Endothelial cell of umbilical vein (primary cell): ENCODE data around the gene SMIM10L1. TPM values are rescaled to one million over a fixed set of nuclear protein-coding genes. Genes with fewer than 3 reads are reported as not detected.

Experiments
- BruUV-seq: library from RNA; stranded (reverse); fragments of 400-500 nt; replicated peaks from 2 replicates; lab custom pipeline; 2021; lab: Mats Ljungman, UMichigan
- CTCF ChIA-PET: fragments of 300-600, 350-600 bp; sonication (Branson Sonifier 250); formaldehyde crosslinking; loops from one replicate; lab custom pipeline; 2021; ENCODE audit warnings: antibody characterized with exemption, inconsistent platforms; lab: Charles Lee
- POLR2A ChIA-PET: fragments of 300-600, 350-600 bp; sonication (Branson Sonifier 250); formaldehyde crosslinking; loops from one replicate; lab custom pipeline; 2021; ENCODE audit warnings: antibody characterized with exemption, inconsistent platforms; lab: Charles Lee
- DNase-seq: peaks from one replicate; pipeline ENCODE4 v3.0.0-alpha.2; 2011; ENCODE audit warnings: low read depth, low spot score
- FAIRE-seq: peaks from 2 replicates; lab custom pipeline; 2011; peaks lifted over from hg19 to GRCh38; lab: Jason Lieb, UNC
- H2AFZ ChIP-seq: 2 replicates; pipeline ENCODE4 v1.6.0; 2012; ENCODE audit warnings: low read depth, low read length, control low read depth, inconsistent platforms
- H3K27ac ChIP-seq: 2 replicates; pipeline ENCODE4 v1.5.1; 2011; ENCODE audit warnings: low read depth, mild to moderate bottlenecking, control low read depth, low read length, moderate library complexity; ENCODE audit not compliant: insufficient read depth
- H3K27me3 ChIP-seq, 2 experiments: 2 replicates each; pipeline versions ENCODE4 v1.6.0 to v1.6.1; 2011; ENCODE audit warnings: low read length in 2 of 2, mixed read lengths in 1 of 2; ENCODE audit not compliant: control insufficient read depth in 2 of 2, insufficient read depth in 2 of 2
- H3K36me3 ChIP-seq, 2 experiments: 2 replicates in 1 of 2; 3 replicates in 1 of 2; pipeline ENCODE4 v1.5.1; 2011; ENCODE audit warnings: low read length in 2 of 2, mild to moderate bottlenecking in 1 of 2, moderate library complexity in 1 of 2; ENCODE audit not compliant: control insufficient read depth in 2 of 2, insufficient read depth in 2 of 2; ENCODE audit errors: extremely low read depth in 1 of 2
- H3K4me1 ChIP-seq: 3 replicates; pipeline ENCODE4 v1.5.1; 2011; ENCODE audit warnings: mild to moderate bottlenecking, low read length; ENCODE audit not compliant: control insufficient read depth, insufficient read depth; ENCODE audit errors: extremely low read depth
- H3K4me2 ChIP-seq: 2 replicates; pipeline ENCODE4 v1.6.1; 2011; ENCODE audit warnings: low read length, control low read depth, mixed read lengths; ENCODE audit not compliant: insufficient read depth
- H3K4me3 ChIP-seq, 3 experiments: fragments of 200-600 bp in 1 of 3; sonication (generic), shearing (Covaris generic) in 1 of 3; replicated peaks in 1 of 3; 2 replicates each; pipeline ENCODE4 v1.5.1; 2011 to 2016; ENCODE audit warnings: control low read depth in 3 of 3, low read length in 3 of 3, mild to moderate bottlenecking in 2 of 3, inconsistent platforms in 1 of 3, low read depth in 1 of 3, moderate library complexity in 1 of 3; ENCODE audit not compliant: insufficient read depth in 1 of 3
- H3K79me2 ChIP-seq: 2 replicates; pipeline ENCODE4 v1.6.0; 2012; ENCODE audit warnings: low read length, inconsistent platforms; ENCODE audit not compliant: control insufficient read depth, insufficient read depth
- H3K9ac ChIP-seq: replicated peaks from 2 replicates; pipeline ENCODE3; 2011; ENCODE audit warnings: low read length, control low read depth; ENCODE audit not compliant: insufficient read depth; ENCODE audit errors: extremely low read depth
- H3K9me1 ChIP-seq: replicated peaks from 3 replicates; pipeline ENCODE4 v1.6.0; 2011; ENCODE audit warnings: mild to moderate bottlenecking, low read length; ENCODE audit not compliant: control insufficient read depth, insufficient read depth; ENCODE audit errors: extremely low read depth
- H3K9me3 ChIP-seq: replicated peaks from 2 replicates; pipeline ENCODE4 v1.5.1; 2012; ENCODE audit warnings: low read length, inconsistent platforms; ENCODE audit not compliant: control insufficient read depth, insufficient read depth
- H4K20me1 ChIP-seq: replicated peaks from 2 replicates; pipeline ENCODE3; 2011; ENCODE audit warnings: mild to moderate bottlenecking, low read length; ENCODE audit not compliant: control insufficient read depth, insufficient read depth; ENCODE audit errors: extremely low read depth
- CTCF ChIP-seq, 2 donors: IDR thresholded peaks; 1 replicate in 1 of 2; 2 replicates in 1 of 2; pipeline ENCODE4 v1.5.1; 2011; ENCODE audit warnings: low read length in 2 of 2, mild to moderate bottlenecking in 2 of 2, moderate library complexity in 2 of 2, control low read depth in 1 of 2, inconsistent platforms in 1 of 2, low read depth in 1 of 2; ENCODE audit not compliant: insufficient read depth in 1 of 2; ENCODE audit errors: extremely low read depth in 1 of 2
- EZH2 ChIP-seq: IDR thresholded peaks from 2 replicates; pipeline ENCODE4 v1.6.1; 2012; ENCODE audit warnings: borderline replicate concordance, low read depth, mild to moderate bottlenecking, moderate library complexity, low read length, inconsistent platforms; ENCODE audit not compliant: severe bottlenecking
- FOS ChIP-seq: IDR thresholded peaks from 2 replicates; pipeline ENCODE4 v1.6.1; 2011; ENCODE audit warnings: mild to moderate bottlenecking, low read length, moderate library complexity, borderline replicate concordance; ENCODE audit not compliant: insufficient read depth
- GATA2 ChIP-seq: IDR thresholded peaks from 2 replicates; pipeline ENCODE4 v1.7.0; 2011; ENCODE audit warnings: low read depth, mild to moderate bottlenecking, moderate library complexity, mixed read lengths, low read length; ENCODE audit not compliant: insufficient read length, insufficient read depth
- JUN ChIP-seq: IDR thresholded peaks from 2 replicates; pipeline ENCODE4 v1.6.1; 2011; ENCODE audit warnings: borderline replicate concordance, low read depth; ENCODE audit not compliant: insufficient read length, insufficient read depth
- MAX ChIP-seq: IDR thresholded peaks from 2 replicates; pipeline ENCODE4 v1.6.1; 2011; ENCODE audit not compliant: insufficient read depth, insufficient read length
- MYC ChIP-seq: IDR thresholded peaks from one replicate; pipeline ENCODE4 v1.6.1; 2011; ENCODE audit warnings: mild to moderate bottlenecking, low read depth, low read length
- POLR2A ChIP-seq: IDR thresholded peaks from 2 replicates; pipeline ENCODE4 v1.6.1; 2012; ENCODE audit warnings: low read depth, mild to moderate bottlenecking, control low read depth, low read length
- POLR2AphosphoS5 ChIP-seq: IDR thresholded peaks from 2 replicates; pipeline ENCODE4 v1.6.1; 2012; ENCODE audit warnings: low read depth, mild to moderate bottlenecking, control low read depth, low read length, moderate library complexity; ENCODE audit not compliant: insufficient read depth
- dilution Hi-C: fragments of 300-500 bp; cut with MboI; formaldehyde crosslinking; loops from one replicate; pipeline ENCODE4 v1.15.0; 2019; ENCODE audit warnings: low sequenced_read_pairs; ENCODE audit not compliant: extremely low pct_ligation_motif_present
- intact Hi-C: fragments of 100-400 bp; cut with micrococcal nuclease; formaldehyde crosslinking; loops from one replicate; pipeline ENCODE4 v1.10.0; 2022
- polyA plus RNA-seq, 4 experiments: library from polyadenylated mRNA; depleted of rRNA in 3 of 4; stranded (reverse) in 3 of 4; unstranded in 1 of 4; fragments of >200 nt; gene quantifications; 2 replicates each; pipeline versions ENCODE4 v1.2.1 to v1.2.3, GENCODE V29; 2011 to 2012; ENCODE audit warnings: missing spikeins in 1 of 4
- total RNA-seq: library from RNA; stranded (reverse); gene quantifications from 2 replicates; pipeline ENCODE4 v1.2.3, GENCODE V29; 2021

SMIM10L1 gene
- total and polyA plus RNA-seq, 2 donors (not counting 3 experiments of a cell fraction or from before 2014, with no cell fraction given) = 5.1 to 10.8 TPM

- ChIA-PET CTCF (no interaction called here), POLR2A (no interaction called here)
- H3K9me1 ChIP-seq = no peaks in the 10 kb centered on the region
- DNase-seq (no peak), FAIRE-seq (no peak)
- H3K9me3 ChIP-seq = no peaks in the 10 kb centered on the region
- no peak overlapping the region for H3K4me3 ChIP-seq
- dilution Hi-C loops (no loop called here), intact Hi-C loops (no loop called here)
- peaks cover 11% of the 10 kb centered on the region for H4K20me1 ChIP-seq
- H3K27ac ChIP-seq = no peak overlapping the region
- H3K4me2 ChIP-seq = no peak overlapping the region
- no peak for TF ChIP-seq FOS
- TF ChIP-seq POLR2AphosphoS5 = no peak
- no peak for TF ChIP-seq MYC
- no peak for TF ChIP-seq CTCF (IDR thresholded peaks at IDR 0.05; ENCODE audit: extremely low read depth in 1 of 2, insufficient read depth in 1 of 2, low read depth in 1 of 2, low read length in 2 of 2)
- no peak for TF ChIP-seq POLR2A
- TF ChIP-seq MAX = no peak
- no peak for TF ChIP-seq JUN
- TF ChIP-seq EZH2 = no peak
- TF ChIP-seq GATA2 = no peak
- no peak overlapping the region for H3K9ac ChIP-seq
- no TSS peak for BruUV-seq
- H3K4me1 ChIP-seq = no peaks in the 10 kb centered on the region
- H3K79me2 ChIP-seq = peaks cover 62% of the 10 kb centered on the region
- H3K36me3 ChIP-seq = no peaks in the 10 kb centered on the region
- no peak overlapping the region for H2AFZ ChIP-seq
- H3K27me3 ChIP-seq = no peaks in the 10 kb centered on the region
Measured at GRCh38 chr12:11154400-11154925, 16.5 kb upstream of the SMIM10L1 start.
